Psoas muscle (tissue), 8 donors: Measurements from ENCODE around the gene ABCG1. TPM values are rescaled to one million over a fixed set of nuclear protein-coding genes. Genes with fewer than 3 reads are reported as not detected.

Experiments used
- ATAC-seq, 4 donors: fragments of 200-7000 bp; cut with Tn5 transposase; one replicate each; pipeline ENCODE4 v1.9.1; 2020; ENCODE audit warnings: moderate library complexity in 3 of 4, mild to moderate bottlenecking in 2 of 4
- DNase-seq, 2 donors: peaks; one replicate each; pipeline ENCODE4 v3.0.0-alpha.2; 2020
- H3K27ac ChIP-seq: fragments of 200-600 bp; one replicate; pipeline ENCODE4 v1.8.0; 2022
- H3K27me3 ChIP-seq, 3 donors: fragments of 200-600 bp in 1 of 3; one replicate each; pipeline versions ENCODE4 v1.6.1 to v1.8.0; 2013 to 2022; ENCODE audit warnings: low read length in 2 of 3, mild to moderate bottlenecking in 2 of 3, moderate library complexity in 1 of 3; ENCODE audit not compliant: insufficient read depth in 3 of 3
- H3K36me3 ChIP-seq, 2 donors: fragments of 200-600 bp in 1 of 2; one replicate each; pipeline versions ENCODE4 v1.6.1 to v1.8.0; 2013 to 2022; ENCODE audit warnings: low read depth in 1 of 2, mild to moderate bottlenecking in 1 of 2, moderate library complexity in 1 of 2; ENCODE audit not compliant: insufficient read depth in 1 of 2
- H3K4me1 ChIP-seq: fragments of 200-600 bp; one replicate; pipeline ENCODE4 v1.8.0; 2022
- H3K4me3 ChIP-seq: fragments of 200-600 bp; one replicate; pipeline ENCODE4 v1.8.0; 2022; ENCODE audit warnings: mild to moderate bottlenecking
- H3K9me3 ChIP-seq: fragments of 200-600 bp; one replicate; pipeline ENCODE4 v1.8.0; 2022
- CTCF ChIP-seq: fragments of 200-600 bp; IDR thresholded peaks from one replicate; pipeline ENCODE4 v1.8.0; 2022; ENCODE audit warnings: antibody characterized with exemption
- WGBS, 3 donors: extraction: QIAGEN DNeasy Blood & Tissue Kit; methylation state at CpG; one replicate each; pipeline versions ENCODE4 v1.1.6 to v1.1.7; 2013; 5-methylcytosine and 5-hydroxymethylcytosine counted together
- intact Hi-C, 2 donors: fragments of 100-400 bp; cut with DNase I; formaldehyde crosslinking; loops; one replicate each; pipeline versions ENCODE4 v1.11.0 to v1.14.2; 2022
- polyA plus RNA-seq, 3 donors: library from polyadenylated mRNA; stranded (reverse); fragments of 200-250 nt; gene quantifications; one replicate each; pipeline ENCODE4 v1.2.3, GENCODE V29; 2013
- total RNA-seq, 4 donors: library from RNA; stranded (reverse); fragmentation: NEBNext Ultra II Directional in 2 of 4; extraction: Animal tissue kit (Norgen Biotek cat#: 25700) in 2 of 4; gene quantifications; one replicate each; pipeline versions ENCODE4 v1.2.1 to v1.2.4, GENCODE V29; 2021 to 2023
- donor health status: healthy with polysubstance abuse.
- donor health status: DM: no; HTN: no; CAD: no; lungs with moderate emphysema.
- donor health status: Bipolar disorder and iron deficiency.
- donor health status: healthy.
- donor health status: DM: yes; HTN: yes; CAD: no.
- donor health status: DM: no; HTN: no; CAD: no.
- donor health status: DM: no; HTN: no; CAD: no.
- donor health status: DM: yes; HTN: yes; CAD: no.

ABCG1 gene
- total and polyA plus RNA-seq, 7 donors = 2.9 to 35.8 (median 4.4) TPM

GRCh38 chr21:42252778-42253340, 33.9 kb downstream of the ABCG1 start:
- Histone ChIP-seq H3K4me3 (no peak overlapping the region), H3K27me3 (no peaks in the 10 kb centered on the region), H3K36me3 (no peaks in the 10 kb centered on the region), H3K27ac (no peak overlapping the region), H3K9me3 (no peaks in the 10 kb centered on the region), H3K4me1 (peaks cover 6% of the 10 kb centered on the region)
- TF ChIP-seq CTCF = no peak
- ATAC-seq (no peak), DNase-seq (peak in 1 of 2 donors; percentile 35)
- 89 to 95% (median 91%) methylated on average over 11 of the region's 11 CpGs for WGBS, 3 donors
- intact Hi-C loops = no loop called here

- no peak for TF ChIP-seq CTCF
- H3K4me1 ChIP-seq = peaks cover 6% of the 10 kb centered on the region
- DNase-seq = peak in 1 of 2 donors; percentile 19
- no peaks in the 10 kb centered on the region for H3K36me3 ChIP-seq
- intact Hi-C loops = no loop called here
- no peak overlapping the region for H3K27ac ChIP-seq
- 86 to 92% (median 89%) methylated on average over 8 of the region's 8 CpGs for WGBS, 3 donors
- no peak overlapping the region for H3K4me3 ChIP-seq
- H3K27me3 ChIP-seq = no peaks in the 10 kb centered on the region
- no peak for ATAC-seq
- no peaks in the 10 kb centered on the region for H3K9me3 ChIP-seq
These were observed 34.5 kb downstream of the ABCG1 start for GRCh38 chr21:42253466-42253865.

- DNase-seq = peak in 1 of 2 donors; percentile 9
- intact Hi-C loops = no loop called here
- Histone ChIP-seq H3K27ac (no peak overlapping the region), H3K27me3 (no peaks in the 10 kb centered on the region), H3K9me3 (no peaks in the 10 kb centered on the region), H3K36me3 (no peaks in the 10 kb centered on the region), H3K4me3 (no peak overlapping the region), H3K4me1 (peaks cover 12% of the 10 kb centered on the region)
- no peak for TF ChIP-seq CTCF
- 34 to 55% (median 48%) methylated on average over 6 of the region's 6 CpGs for WGBS, 3 donors
- no peak for ATAC-seq
These were observed 35.1 kb downstream of the ABCG1 start for GRCh38 chr21:42254083-42254482.

- intact Hi-C loops = loop anchor here (5.0 kb wide), 2 partner anchors 93 to 108 kb away; no protein-coding TSS in a partner anchor
- Histone ChIP-seq H3K9me3 (no peaks in the 10 kb centered on the region), H3K27me3 (no peaks in the 10 kb centered on the region), H3K4me1 (peaks cover 15% of the 10 kb centered on the region), H3K27ac (no peak overlapping the region), H3K4me3 (no peak overlapping the region), H3K36me3 (no peaks in the 10 kb centered on the region)
- ATAC-seq (no peak), DNase-seq (peak in 1 of 2 donors; percentile 25)
- TF ChIP-seq CTCF = no peak
- 84 to 85% (median 84%) methylated on average over 17 of the region's 17 CpGs for WGBS, 3 donors
These were observed 36.0 kb downstream of the ABCG1 start for GRCh38 chr21:42254651-42255601.
